ENCODE results near the gene ZNF507.

- TF ChIP-seq, protein P1, sequence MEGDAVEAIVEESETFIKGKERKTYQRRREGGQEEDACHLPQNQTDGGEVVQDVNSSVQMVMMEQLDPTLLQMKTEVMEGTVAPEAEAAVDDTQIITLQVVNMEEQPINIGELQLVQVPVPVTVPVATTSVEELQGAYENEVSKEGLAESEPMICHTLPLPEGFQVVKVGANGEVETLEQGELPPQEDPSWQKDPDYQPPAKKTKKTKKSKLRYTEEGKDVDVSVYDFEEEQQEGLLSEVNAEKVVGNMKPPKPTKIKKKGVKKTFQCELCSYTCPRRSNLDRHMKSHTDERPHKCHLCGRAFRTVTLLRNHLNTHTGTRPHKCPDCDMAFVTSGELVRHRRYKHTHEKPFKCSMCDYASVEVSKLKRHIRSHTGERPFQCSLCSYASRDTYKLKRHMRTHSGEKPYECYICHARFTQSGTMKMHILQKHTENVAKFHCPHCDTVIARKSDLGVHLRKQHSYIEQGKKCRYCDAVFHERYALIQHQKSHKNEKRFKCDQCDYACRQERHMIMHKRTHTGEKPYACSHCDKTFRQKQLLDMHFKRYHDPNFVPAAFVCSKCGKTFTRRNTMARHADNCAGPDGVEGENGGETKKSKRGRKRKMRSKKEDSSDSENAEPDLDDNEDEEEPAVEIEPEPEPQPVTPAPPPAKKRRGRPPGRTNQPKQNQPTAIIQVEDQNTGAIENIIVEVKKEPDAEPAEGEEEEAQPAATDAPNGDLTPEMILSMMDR (IDR thresholded peaks at IDR 0.05), result no peak
- TF ChIP-seq POLR2A (IDR thresholded peaks at IDR 0.05) (no peak), EP300 (IDR thresholded peaks at IDR 0.05) (no peak)
These were observed 58.0 kb downstream of the ZNF507 start for GRCh38 chr19:32403291-32403995.

Data from ovary (tissue), 3 donors.